Hindlimb muscle (tissue), 1 donor: ENCODE measurements around the gene PLA2G10. TPM values are rescaled to one million over a fixed set of nuclear protein-coding genes. Genes with fewer than 3 reads are reported as not detected.
A peak's percentile ranks its signal among the peaks of the same experiment; 100 is the strongest.
"Not testable (repeated sequence)": the region's sequence is repeated elsewhere in the genome, so short reads cannot be mapped to it uniquely, and the experiment has no call there.

Experiments used
- DNase-seq: peaks from one replicate; pipeline ENCODE4 v3.0.0-alpha.2; 2013
- polyA plus RNA-seq: library from polyadenylated mRNA; unstranded; fragments of 120-200 nt; gene quantifications from one replicate; pipeline ENCODE4 v1.2.1, GENCODE V29; 2013; ENCODE audit not compliant: insufficient read length

Gene PLA2G10
- polyA plus RNA-seq, 1 donor = 0.72 TPM

GRCh38 chr16:14667347-14668266 is 26.5 kb downstream of the PLA2G10 start:
- DNase-seq = no peak

GRCh38 chr16:14658063-14658462 is 36.0 kb downstream of the PLA2G10 start:
- DNase-seq = no peak

- DNase-seq = no peak
Measured at GRCh38 chr16:14652726-14653125, 41.4 kb downstream of the PLA2G10 start.

- DNase-seq = no peak
Measured at GRCh38 chr16:14650629-14651028, 43.5 kb downstream of the PLA2G10 start.

GRCh38 chr16:14649816-14650215 is 44.3 kb downstream of the PLA2G10 start:
- no peak for DNase-seq

- DNase-seq = no peak
Measured at GRCh38 chr16:14641926-14642325, 52.2 kb downstream of the PLA2G10 start.

- no peak for DNase-seq
Measured at GRCh38 chr16:14641206-14641605, 52.9 kb downstream of the PLA2G10 start.

- no peak for DNase-seq
Measured at GRCh38 chr16:14640538-14640937, 53.6 kb downstream of the PLA2G10 start.

- not testable (repeated sequence) for DNase-seq
Measured at GRCh38 chr16:14636951-14637240, 57.2 kb downstream of the PLA2G10 start.

GRCh38 chr16:14636179-14636950 is 57.7 kb downstream of the PLA2G10 start:
- not testable (repeated sequence) for DNase-seq

GRCh38 chr16:14635395-14636165 is 58.5 kb downstream of the PLA2G10 start:
- DNase-seq = no peak

- no peak for DNase-seq
Measured at GRCh38 chr16:14634389-14634725, 59.8 kb downstream of the PLA2G10 start.

- peak; percentile 97 for DNase-seq
Measured at GRCh38 chr16:14632693-14633569, 61.2 kb downstream of the PLA2G10 start, which contains the start of gene BFAR. Gene BFAR, plus strand, starts transcription at chr16:14632951. Its CDS starts 11,396 bp downstream, at chr16:14644347.

- not testable (repeated sequence) for DNase-seq
Measured at GRCh38 chr16:14630620-14631330, 63.3 kb downstream of the PLA2G10 start.

GRCh38 chr16:14629919-14630619 is 64.0 kb downstream of the PLA2G10 start, which contains the start of gene PARN:
Gene PARN, minus strand, starts transcription at chr16:14630260. Its CDS starts 135 bp downstream, at chr16:14630125.
- DNase-seq = peak; percentile 96

- DNase-seq = no peak
Measured at GRCh38 chr16:14629612-14629918, 64.5 kb downstream of the PLA2G10 start.

GRCh38 chr16:14628806-14629611 is 65.1 kb downstream of the PLA2G10 start:
- DNase-seq = no peak

- no peak for DNase-seq
Measured at GRCh38 chr16:14627078-14627477, 67.0 kb downstream of the PLA2G10 start.
